Heart left ventricle (tissue), 16 donors: Measurements from ENCODE around the gene CAPN2. TPM values are rescaled to one million over a fixed set of nuclear protein-coding genes. Genes with fewer than 3 reads are reported as not detected.

Experiments
- ATAC-seq, 4 donors: fragments of 200-7000 bp; cut with Tn5 transposase; one replicate each; pipeline ENCODE4 v1.9.1; 2020 to 2022; ENCODE audit warnings: moderate library complexity in 4 of 4, mild to moderate bottlenecking in 3 of 4, moderate number of reproducible peaks in 1 of 4
- DNase-seq, 5 donors: peaks; one replicate each; pipeline ENCODE4 v3.0.0-alpha.2; 2020
- H3K27ac ChIP-seq, 12 donors: fragments of 200-600 bp; sonication (generic) in 4 of 12; one replicate each; pipeline versions ENCODE4 v1.5.0 to v1.8.0; 2016 to 2022; ENCODE audit warnings: mild to moderate bottlenecking in 2 of 12
- H3K27me3 ChIP-seq, 9 donors: fragments of 200-600 bp; sonication (generic) in 2 of 9; one replicate each; pipeline versions ENCODE4 v1.5.1 to v1.8.0; 2016 to 2022; ENCODE audit warnings: mild to moderate bottlenecking in 3 of 9
- H3K36me3 ChIP-seq, 9 donors: fragments of 200-600 bp; sonication (generic) in 2 of 9; one replicate each; pipeline versions ENCODE4 v1.5.0 to v1.8.0; 2018 to 2022; ENCODE audit warnings: mild to moderate bottlenecking in 2 of 9
- H3K4me1 ChIP-seq, 12 donors: fragments of 200-600 bp; sonication (generic) in 4 of 12; one replicate each; pipeline versions ENCODE4 v1.5.0 to v1.8.0; 2016 to 2022; ENCODE audit warnings: mild to moderate bottlenecking in 3 of 12
- H3K4me3 ChIP-seq, 12 donors: fragments of 200-600 bp; sonication (generic) in 4 of 12; one replicate each; pipeline versions ENCODE4 v1.5.0 to v1.8.0; 2017 to 2022; ENCODE audit warnings: mild to moderate bottlenecking in 9 of 12, moderate library complexity in 4 of 12
- H3K9me3 ChIP-seq, 12 donors: fragments of 200-600 bp; sonication (generic) in 4 of 12; one replicate each; pipeline versions ENCODE4 v1.5.0 to v1.8.0; 2016 to 2022; ENCODE audit warnings: mild to moderate bottlenecking in 1 of 12
- POLR2A ChIP-seq, 2 donors: fragments of 450-650 bp; IDR thresholded peaks; one replicate each; pipeline ENCODE4 v1.6.1; 2017; ENCODE audit warnings: antibody characterized with exemption in 2 of 2, mild to moderate bottlenecking in 2 of 2, moderate library complexity in 2 of 2
- WGBS, 4 donors: extraction: QIAGEN DNeasy Blood & Tissue Kit in 2 of 4; methylation state at CpG; one replicate each; pipeline versions ENCODE4 v1.1.5 to v1.1.7; 2013 to 2018; 5-methylcytosine and 5-hydroxymethylcytosine counted together
- intact Hi-C, 10 donors: fragments of 100-400 bp; cut with DNase I; formaldehyde crosslinking; loops; one replicate each; pipeline versions ENCODE4 v1.11.1 to v1.14.2; 2022
- polyA plus RNA-seq, 2 donors: library from polyadenylated mRNA; stranded (reverse); fragments of 200-250 nt; gene quantifications; one replicate each; pipeline ENCODE4 v1.2.3, GENCODE V29; 2013
- total RNA-seq, 9 donors: library from RNA; depleted of rRNA in 2 of 9; stranded (reverse); fragments of >200 nt in 2 of 9; fragmentation: NEBNext Ultra II Directional in 3 of 9; extraction: Animal tissue kit (Norgen Biotek cat#: 25700) in 3 of 9; gene quantifications; one replicate each; pipeline versions ENCODE4 v1.1.0 to v1.2.4, GENCODE V29; 2016 to 2023
- TF ChIP-seq, protein P1 (sequence below), 12 donors: fragments of 200-600 bp; sonication (generic) in 4 of 12; IDR thresholded peaks; one replicate each; pipeline versions ENCODE4 v1.5.0 to v1.8.0; 2018 to 2022; ENCODE audit warnings: antibody characterized with exemption in 12 of 12, mild to moderate bottlenecking in 5 of 12
- donor health status: ischemic (EF 13 %, LVEDD 7.1; RV severe dilation, severe dysfunction).
- donor health status: healthy with polysubstance abuse.
- donor health status: DM: no; HTN: yes; CAD: no.
- donor health status: DM: no; HTN: no; CAD: no.
- donor health status: ischemic (EF 25% LVEDD 6.9; RV normal size, moderate dysfunction).
- donor health status: ischemic (EF 25% LVEDD 5.7; RV mildly dilated, moderate dysfunction).
- donor health status: healthy.
- donor health status: DM: yes; HTN: yes; CAD: no.
- donor health status: ischemic (EF 35%, LVEDD 5.7; RV mildly dilated, moderate dysfunction).
- donor health status: nonischemic (EF 11% LVEDD 7.7; RV severe dilation, severe dysfunction).
- donor health status: DM: yes; HTN: yes; CAD: no.
- donor health status: PGD.
- donor health status: ischemic (EF 29% LVEDD 5.4; RV normal size, mild dysfunction).
- donor health status: nonischemic (EF 23%, LVEDD 6.1; RV moderate dilation, normal function).

CAPN2 gene
- total and polyA plus RNA-seq, 11 donors = 54.4 to 115 (median 81.8) TPM

DNA sequence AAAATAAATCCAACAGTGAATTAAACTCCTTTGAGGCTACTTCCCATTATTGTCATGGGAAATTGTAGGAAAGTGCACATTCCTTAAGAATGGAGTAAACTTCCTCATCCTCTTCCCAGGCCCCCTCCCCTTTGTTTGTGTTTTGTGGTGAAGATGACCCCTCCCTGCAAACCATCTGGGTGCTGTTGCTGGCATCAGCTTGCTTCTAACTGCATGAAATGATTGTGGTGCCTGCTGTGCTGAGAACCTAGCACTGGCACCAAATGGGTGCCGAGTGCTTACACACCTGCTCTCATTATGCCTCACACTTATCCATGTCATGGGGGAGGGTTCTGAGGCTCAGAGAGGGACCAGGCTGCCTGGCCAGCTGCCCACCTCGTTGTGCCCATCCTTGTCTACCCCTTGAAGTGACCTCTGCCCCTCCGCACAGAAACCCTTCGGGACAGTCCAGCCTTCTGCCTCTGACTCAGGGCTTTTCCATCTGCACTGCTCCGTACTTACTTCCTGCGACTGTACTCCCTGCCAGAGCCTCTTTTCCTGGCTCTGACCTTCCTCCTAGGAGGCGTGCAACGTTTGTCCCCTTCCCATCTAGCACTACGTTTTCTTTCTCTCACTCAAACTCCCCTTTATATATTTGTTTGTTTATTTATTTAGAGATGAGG lies 30.6 kb downstream of the CAPN2 start:
- 48 to 60% (median 55%) methylated on average over 9 of the region's 9 CpGs for WGBS, 4 donors
- ATAC-seq = peak in 3 of 4 donors; percentile 48 to 71 (median 56)
- no peaks in the 10 kb centered on the region for H3K27me3 ChIP-seq
- H3K4me1 ChIP-seq = peaks cover 4 to 72% (median 46%) of the 10 kb centered on the region in 12 donors
- intact Hi-C loops = loop anchor here in 1 of 10 donors (1.0 kb wide), 1 partner anchor 34 kb away; no protein-coding TSS in a partner anchor
- TF ChIP-seq, protein P1, sequence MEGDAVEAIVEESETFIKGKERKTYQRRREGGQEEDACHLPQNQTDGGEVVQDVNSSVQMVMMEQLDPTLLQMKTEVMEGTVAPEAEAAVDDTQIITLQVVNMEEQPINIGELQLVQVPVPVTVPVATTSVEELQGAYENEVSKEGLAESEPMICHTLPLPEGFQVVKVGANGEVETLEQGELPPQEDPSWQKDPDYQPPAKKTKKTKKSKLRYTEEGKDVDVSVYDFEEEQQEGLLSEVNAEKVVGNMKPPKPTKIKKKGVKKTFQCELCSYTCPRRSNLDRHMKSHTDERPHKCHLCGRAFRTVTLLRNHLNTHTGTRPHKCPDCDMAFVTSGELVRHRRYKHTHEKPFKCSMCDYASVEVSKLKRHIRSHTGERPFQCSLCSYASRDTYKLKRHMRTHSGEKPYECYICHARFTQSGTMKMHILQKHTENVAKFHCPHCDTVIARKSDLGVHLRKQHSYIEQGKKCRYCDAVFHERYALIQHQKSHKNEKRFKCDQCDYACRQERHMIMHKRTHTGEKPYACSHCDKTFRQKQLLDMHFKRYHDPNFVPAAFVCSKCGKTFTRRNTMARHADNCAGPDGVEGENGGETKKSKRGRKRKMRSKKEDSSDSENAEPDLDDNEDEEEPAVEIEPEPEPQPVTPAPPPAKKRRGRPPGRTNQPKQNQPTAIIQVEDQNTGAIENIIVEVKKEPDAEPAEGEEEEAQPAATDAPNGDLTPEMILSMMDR (IDR thresholded peaks at IDR 0.05) = no peak
- TF ChIP-seq POLR2A (IDR thresholded peaks at IDR 0.05) = no peak
- H3K36me3 ChIP-seq = peaks cover 0 to 75% (median 39%) of the 10 kb centered on the region in 9 donors
- H3K27ac ChIP-seq = peak overlapping the region in 11 of 12 donors; percentile 46 to 81 (median 66)
- peak overlapping the region in 1 of 12 donors; percentile 14 for H3K4me3 ChIP-seq
- no peak for DNase-seq
- no peaks in the 10 kb centered on the region for H3K9me3 ChIP-seq

- Histone ChIP-seq H3K4me1 (peaks cover 3 to 61% (median 38%) of the 10 kb centered on the region in 12 donors), H3K4me3 (no peak overlapping the region), H3K27me3 (no peaks in the 10 kb centered on the region), H3K36me3 (peaks cover 0 to 67% (median 48%) of the 10 kb centered on the region in 9 donors), H3K9me3 (no peaks in the 10 kb centered on the region), H3K27ac (no peak overlapping the region)
- no peak for ATAC-seq
- DNase-seq = no peak
- intact Hi-C loops = loop anchor here in 2 of 10 donors (5.0 kb wide), 2 partner anchors 33 to 48 kb away; partner anchors contain the start of gene CAPN2 (in 2 of the 2)
- WGBS, 4 donors = 90 to 100% (median 92%) methylated on average over 3 to 4 of the region's 4 CpGs
- TF ChIP-seq POLR2A (IDR thresholded peaks at IDR 0.05) = no peak
These were observed 33.4 kb downstream of the CAPN2 start for GRCh38 chr1:223745731-223746130.

DNA sequence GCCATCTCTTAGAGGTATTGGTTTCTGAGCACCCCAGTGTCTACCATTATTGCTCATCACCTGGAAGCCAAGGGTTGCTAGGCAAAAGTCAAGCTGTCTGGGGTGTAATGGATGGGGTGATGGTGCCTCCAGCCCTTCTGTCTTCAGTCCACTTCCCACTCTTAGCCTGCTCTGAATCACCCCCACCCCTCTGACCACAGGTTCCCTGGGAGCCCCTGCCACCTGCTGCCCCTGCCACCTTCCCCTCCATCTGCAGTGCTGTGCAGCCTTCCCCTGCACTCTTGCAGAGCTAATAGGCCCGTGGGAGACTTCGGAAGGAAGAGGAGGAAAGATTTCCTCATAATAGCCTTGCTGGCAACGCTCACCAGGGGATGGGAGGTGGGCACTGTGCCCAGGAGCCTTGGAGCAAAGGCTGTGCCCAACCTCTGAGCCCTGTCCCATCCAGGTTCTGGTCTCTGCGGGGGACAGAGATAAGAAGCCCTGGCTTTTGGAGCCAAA lies 35.5 kb downstream of the CAPN2 start:
- Histone ChIP-seq H3K4me1 (peaks cover 3 to 42% (median 27%) of the 10 kb centered on the region in 12 donors), H3K27me3 (no peaks in the 10 kb centered on the region), H3K9me3 (no peaks in the 10 kb centered on the region), H3K36me3 (peaks cover 1 to 84% (median 69%) of the 10 kb centered on the region in 9 donors), H3K27ac (peak overlapping the region in 11 of 12 donors; percentile 45 to 84 (median 70)), H3K4me3 (peak overlapping the region in 3 of 12 donors; percentile 55 to 71 (median 61))
- DNase-seq (peak in 1 of 5 donors; percentile 45), ATAC-seq (peak in 3 of 4 donors; percentile 11 to 25 (median 19))
- TF ChIP-seq, protein P1 (IDR thresholded peaks at IDR 0.05) = no peak
- no peak for TF ChIP-seq POLR2A (IDR thresholded peaks at IDR 0.05)
- intact Hi-C loops = loop anchor here in 7 of 10 donors (1.0 to 5.0 kb wide), 6 partner anchors 35 to 51 kb away; partner anchors contain the start of gene CAPN2 (in 7 of the 7)
- 6 to 12% (median 8%) methylated on average over 4 of the region's 4 CpGs for WGBS, 4 donors

DNA sequence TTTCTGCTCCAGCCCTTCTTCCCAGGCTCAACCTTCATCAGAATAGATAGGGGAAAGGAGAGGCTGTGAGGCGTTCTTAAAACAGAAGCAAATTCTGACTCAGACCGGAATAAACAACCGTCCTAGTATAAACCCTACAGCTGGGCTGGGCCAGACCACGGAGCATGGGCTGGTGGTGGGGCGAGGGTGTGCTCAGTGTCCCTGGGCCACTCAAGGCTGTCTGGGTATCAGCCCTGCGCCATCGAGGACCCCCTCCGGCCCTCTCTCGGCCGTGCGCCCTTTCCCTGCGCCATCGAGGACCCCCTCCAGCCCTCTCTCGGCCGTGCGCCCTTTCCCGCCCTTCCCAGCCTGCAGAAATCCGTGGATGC lies 36.0 kb downstream of the CAPN2 start:
- H3K36me3 ChIP-seq = peaks cover 4 to 85% (median 74%) of the 10 kb centered on the region in 9 donors
- DNase-seq = no peak
- ATAC-seq = peak in 3 of 4 donors; percentile 63 to 74 (median 69)
- 23 to 34% (median 30%) methylated on average over 12 to 18 of the region's 18 CpGs for WGBS, 4 donors
- TF ChIP-seq POLR2A (IDR thresholded peaks at IDR 0.05) = no peak
- TF ChIP-seq, protein P1 (IDR thresholded peaks at IDR 0.05) = no peak
- intact Hi-C loops = loop anchor here in 7 of 10 donors (1.0 to 5.0 kb wide), 6 partner anchors 36 to 51 kb away; partner anchors contain the start of gene CAPN2 (in 7 of the 7)
- no peaks in the 10 kb centered on the region for H3K27me3 ChIP-seq
- peak overlapping the region in 11 of 12 donors; percentile 29 to 71 (median 54) for H3K4me3 ChIP-seq
- H3K4me1 ChIP-seq = peaks cover 3 to 37% (median 26%) of the 10 kb centered on the region in 12 donors
- H3K27ac ChIP-seq = peak overlapping the region in 11 of 12 donors; percentile 45 to 84 (median 70)
- H3K9me3 ChIP-seq = no peaks in the 10 kb centered on the region
